Keratinocyte (primary cell): ENCODE results near the gene MED15.

Source experiments
- CTCF ChIP-seq, 3 experiments: IDR thresholded peaks in 1 of 3; conservative IDR thresholded peaks in 1 of 3; optimal IDR thresholded peaks in 1 of 3; 2 replicates in 2 of 3; 3 replicates in 1 of 3; pipeline versions ENCODE3 to v1.5.1; 2011; ENCODE audit warnings: low read length in 3 of 3, mild to moderate bottlenecking in 3 of 3, moderate library complexity in 2 of 3, control low read depth in 1 of 3, inconsistent platforms in 1 of 3; ENCODE audit not compliant: insufficient read depth in 2 of 3; ENCODE audit errors: extremely low read depth in 1 of 3
- EZH2 ChIP-seq: IDR thresholded peaks from one replicate; pipeline ENCODE4 v1.6.1; 2012; ENCODE audit warnings: inconsistent platforms, mild to moderate bottlenecking, low read length, moderate library complexity

- no peak for TF ChIP-seq CTCF (optimal IDR thresholded peaks at IDR 0.05 in 1 of 3, IDR thresholded peaks at IDR 0.05 in 1 of 3, conservative IDR thresholded peaks at IDR 0.05 in 1 of 3; ENCODE audit: extremely low read depth in 1 of 3, insufficient read depth in 2 of 3, low read length in 3 of 3)
- no peak for TF ChIP-seq EZH2
Observed at GRCh38 chr22:20621162-20621561, 113.8 kb downstream of the MED15 start.
